Endothelial cell of hepatic sinusoid (primary cell): ENCODE measurements around the gene CASZ1.

Experiments
- in situ Hi-C: cut with HindIII; loops from 2 replicates; pipeline ENCODE4 v1.10.0; 2017; ENCODE audit warnings: low sequenced_read_pairs

The CASZ1 gene

GRCh38 chr1:10712568-10713362 is 83.7 kb downstream of the CASZ1 start:
- in situ Hi-C loops, result no loop called here

GRCh38 chr1:10710489-10710888 is 86.0 kb downstream of the CASZ1 start:
- in situ Hi-C loops, result no loop called here

GRCh38 chr1:10709646-10710045 is 86.8 kb downstream of the CASZ1 start:
- in situ Hi-C loops, result no loop called here

- in situ Hi-C loops, result no loop called here
Measured at GRCh38 chr1:10709165-10709564, 87.3 kb downstream of the CASZ1 start.

- in situ Hi-C loops, result no loop called here
Measured at GRCh38 chr1:10708757-10709156, 87.7 kb downstream of the CASZ1 start.

- in situ Hi-C loops, result no loop called here
Measured at GRCh38 chr1:10707208-10707607, 89.2 kb downstream of the CASZ1 start.

- in situ Hi-C loops, result no loop called here
Measured at GRCh38 chr1:10706376-10706913, 90.0 kb downstream of the CASZ1 start.

- in situ Hi-C loops, result no loop called here
Measured at GRCh38 chr1:10705953-10706352, 90.5 kb downstream of the CASZ1 start.

- in situ Hi-C loops, result no loop called here
Measured at GRCh38 chr1:10704368-10704882, 92.0 kb downstream of the CASZ1 start.

- in situ Hi-C loops, result no loop called here
Measured at GRCh38 chr1:10703702-10704101, 92.7 kb downstream of the CASZ1 start.

- in situ Hi-C loops, result no loop called here
Measured at GRCh38 chr1:10701145-10701544, 95.3 kb downstream of the CASZ1 start.

GRCh38 chr1:10699470-10699835 is 97.0 kb downstream of the CASZ1 start:
- in situ Hi-C loops, result no loop called here

- in situ Hi-C loops, result no loop called here
Measured at GRCh38 chr1:10698726-10699469, 97.5 kb downstream of the CASZ1 start.

GRCh38 chr1:10697621-10698160 is 98.8 kb downstream of the CASZ1 start:
- in situ Hi-C loops, result no loop called here

- in situ Hi-C loops, result no loop called here
Measured at GRCh38 chr1:10696977-10697376, 99.5 kb downstream of the CASZ1 start.

GRCh38 chr1:10694633-10695627 is 101.5 kb downstream of the CASZ1 start:
- in situ Hi-C loops, result no loop called here

- in situ Hi-C loops, result no loop called here
Measured at GRCh38 chr1:10694274-10694632, 102.2 kb downstream of the CASZ1 start.

- in situ Hi-C loops, result no loop called here
Measured at GRCh38 chr1:10693497-10694273, 102.8 kb downstream of the CASZ1 start.

- in situ Hi-C loops, result no loop called here
Measured at GRCh38 chr1:10693152-10693496, 103.3 kb downstream of the CASZ1 start.
